ENCODE results near the gene FOXK2. TPM values are rescaled to one million over a fixed set of nuclear protein-coding genes. Genes with fewer than 3 reads are reported as not detected.
A peak's percentile ranks its signal among the peaks of the same experiment; 100 is the strongest.
"Not testable (repeated sequence)": the region's sequence is repeated elsewhere in the genome, so short reads cannot be mapped to it uniquely, and the experiment has no call there.

FOXK2 gene
- total RNA-seq, 1 donor from 2014 or later, result 49.5 TPM

- Mint-ChIP-seq H3K27me3 (ENCODE audit: low read depth) (no peaks in the 10 kb centered on the region), H3K4me3 (ENCODE audit: unreplicated experiment) (no peak overlapping the region), H3K27ac (ENCODE audit: unreplicated experiment) (no peak overlapping the region), H3K36me3 (ENCODE audit: low read depth) (peaks cover 14% of the 10 kb centered on the region), H3K4me1 (ENCODE audit: low read depth) (peaks cover 4% of the 10 kb centered on the region), H3K9me3 (ENCODE audit: low read depth) (no peaks in the 10 kb centered on the region)
- no peak for TF ChIP-seq CTCF (IDR thresholded peaks at IDR 0.05)
- DNase-seq (ENCODE audit: low spot score), result peak; percentile 72
Measured at GRCh38 chr17:82582213-82582612, 62.7 kb downstream of the FOXK2 start.

GRCh38 chr17:82582709-82583108 is 63.2 kb downstream of the FOXK2 start:
- no peak for TF ChIP-seq CTCF (IDR thresholded peaks at IDR 0.05)
- no peak overlapping the region for H3K4me3 Mint-ChIP-seq (ENCODE audit: unreplicated experiment)
- no peaks in the 10 kb centered on the region for H3K9me3 Mint-ChIP-seq (ENCODE audit: low read depth)
- DNase-seq (ENCODE audit: low spot score), result no peak
- H3K27ac Mint-ChIP-seq (ENCODE audit: unreplicated experiment), result no peak overlapping the region
- H3K36me3 Mint-ChIP-seq (ENCODE audit: low read depth), result peaks cover 16% of the 10 kb centered on the region
- H3K27me3 Mint-ChIP-seq (ENCODE audit: low read depth), result no peaks in the 10 kb centered on the region
- peaks cover 4% of the 10 kb centered on the region for H3K4me1 Mint-ChIP-seq (ENCODE audit: low read depth)

- Mint-ChIP-seq H3K27me3 (ENCODE audit: low read depth) (no peaks in the 10 kb centered on the region), H3K4me3 (ENCODE audit: unreplicated experiment) (no peak overlapping the region), H3K9me3 (ENCODE audit: low read depth) (no peaks in the 10 kb centered on the region), H3K36me3 (ENCODE audit: low read depth) (peaks cover 21% of the 10 kb centered on the region), H3K4me1 (ENCODE audit: low read depth) (peaks cover 4% of the 10 kb centered on the region), H3K27ac (ENCODE audit: unreplicated experiment) (no peak overlapping the region)
- TF ChIP-seq CTCF (IDR thresholded peaks at IDR 0.05), result no peak
- peak; percentile 87 for DNase-seq (ENCODE audit: low spot score)
Measured at GRCh38 chr17:82583720-82584234, 64.2 kb downstream of the FOXK2 start.

GRCh38 chr17:82585935-82586575 is 66.5 kb downstream of the FOXK2 start:
- peaks cover 20% of the 10 kb centered on the region for H3K36me3 Mint-ChIP-seq (ENCODE audit: low read depth)
- H3K4me1 Mint-ChIP-seq (ENCODE audit: low read depth); DNase-seq (ENCODE audit: low spot score); H3K4me3 Mint-ChIP-seq (ENCODE audit: unreplicated experiment); H3K27ac Mint-ChIP-seq (ENCODE audit: unreplicated experiment); H3K27me3 Mint-ChIP-seq (ENCODE audit: low read depth); H3K9me3 Mint-ChIP-seq (ENCODE audit: low read depth): not testable (repeated sequence)

- H3K27me3 Mint-ChIP-seq (ENCODE audit: low read depth), result no peaks in the 10 kb centered on the region
- H3K27ac Mint-ChIP-seq (ENCODE audit: unreplicated experiment), result peak overlapping the region; percentile 39
- H3K9me3 Mint-ChIP-seq (ENCODE audit: low read depth), result no peaks in the 10 kb centered on the region
- peaks cover 4% of the 10 kb centered on the region for H3K4me1 Mint-ChIP-seq (ENCODE audit: low read depth)
- no peak for TF ChIP-seq CTCF (IDR thresholded peaks at IDR 0.05)
- DNase-seq (ENCODE audit: low spot score), result no peak
- no peak overlapping the region for H3K4me3 Mint-ChIP-seq (ENCODE audit: unreplicated experiment)
- peaks cover 20% of the 10 kb centered on the region for H3K36me3 Mint-ChIP-seq (ENCODE audit: low read depth)
Measured at GRCh38 chr17:82586576-82587233, 67.2 kb downstream of the FOXK2 start.
